ENCODE data around the gene RNU6-9. TPM values are rescaled to one million over a fixed set of nuclear protein-coding genes. Genes with fewer than 3 reads are reported as not detected.

The RNU6-9 gene
- total and polyA plus RNA-seq, 2 of the 13 experiments (the other 11 are each of a cell fraction or from before 2014, with no cell fraction given): under 0.01 TPM; not detected in 1

DNA sequence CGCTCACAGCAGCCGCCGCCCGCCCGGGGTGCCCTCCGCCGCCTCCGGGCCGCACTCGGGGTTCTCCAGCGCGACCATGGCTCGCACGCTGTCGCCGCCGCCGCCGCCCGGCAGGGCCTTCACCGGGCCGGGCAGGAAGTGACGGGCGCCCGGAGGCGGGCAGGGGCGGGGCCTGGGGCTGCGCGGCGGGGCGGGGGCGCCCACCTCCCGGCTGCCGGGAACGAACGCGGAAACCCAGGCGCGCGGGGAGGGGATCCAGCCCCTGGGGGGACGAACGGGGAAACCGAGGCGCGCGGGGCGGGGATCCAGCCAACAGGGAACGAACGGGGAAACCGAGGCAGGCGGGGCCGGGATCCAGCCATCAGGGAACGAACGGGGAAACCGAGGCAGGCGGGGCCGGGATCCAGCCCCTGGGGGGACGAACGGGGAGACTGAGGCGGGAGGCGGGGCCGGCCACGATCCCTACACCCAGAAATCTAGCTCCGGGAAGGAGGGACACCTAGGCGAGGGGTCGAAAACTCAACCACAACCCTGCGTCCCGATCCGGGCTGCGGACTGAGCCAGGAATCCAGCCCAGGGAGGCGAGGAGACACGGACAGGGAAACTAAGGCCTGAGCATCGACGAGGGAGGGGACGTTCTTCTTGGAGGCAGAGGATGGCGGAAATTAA, 19.9 kb downstream of the RNU6-9 start, which contains the start of gene R3HDM4 (continued):
- TF ChIP-seq TFAP4 (IDR thresholded peaks at IDR 0.05; ENCODE audit: borderline replicate concordance, low read depth) (no peak), MXD3 (CRISPR knock-in tag; IDR thresholded peaks at IDR 0.05) (peak; percentile 65), THAP9 (CRISPR knock-in tag; IDR thresholded peaks at IDR 0.05; ENCODE audit: borderline replicate concordance) (no peak), SP1 (IDR thresholded peaks at IDR 0.05) (no peak), SP1 (CRISPR knock-in tag; IDR thresholded peaks at IDR 0.05) (peak; percentile 45; the same call in 1 of the 2 replicates), MED8 (CRISPR knock-in tag; IDR thresholded peaks at IDR 0.05; ENCODE audit: insufficient replicate concordance) (no peak), KLF16 (CRISPR knock-in tag; IDR thresholded peaks at IDR 0.05) (peak in 1 of 2 experiments; percentile 56; a peak in 1 of 4 replicates), RBFOX2 (IDR thresholded peaks at IDR 0.05; ENCODE audit: low read depth, low read length) (peak; percentile 67), ZNF12 (CRISPR knock-in tag; IDR thresholded peaks at IDR 0.05) (no peak), SSRP1 (CRISPR knock-in tag; IDR thresholded peaks at IDR 0.05) (no peak), PAWR (CRISPR knock-in tag; IDR thresholded peaks at IDR 0.05; ENCODE audit: borderline replicate concordance) (no peak)
- TF ChIP-seq, protein P1, sequence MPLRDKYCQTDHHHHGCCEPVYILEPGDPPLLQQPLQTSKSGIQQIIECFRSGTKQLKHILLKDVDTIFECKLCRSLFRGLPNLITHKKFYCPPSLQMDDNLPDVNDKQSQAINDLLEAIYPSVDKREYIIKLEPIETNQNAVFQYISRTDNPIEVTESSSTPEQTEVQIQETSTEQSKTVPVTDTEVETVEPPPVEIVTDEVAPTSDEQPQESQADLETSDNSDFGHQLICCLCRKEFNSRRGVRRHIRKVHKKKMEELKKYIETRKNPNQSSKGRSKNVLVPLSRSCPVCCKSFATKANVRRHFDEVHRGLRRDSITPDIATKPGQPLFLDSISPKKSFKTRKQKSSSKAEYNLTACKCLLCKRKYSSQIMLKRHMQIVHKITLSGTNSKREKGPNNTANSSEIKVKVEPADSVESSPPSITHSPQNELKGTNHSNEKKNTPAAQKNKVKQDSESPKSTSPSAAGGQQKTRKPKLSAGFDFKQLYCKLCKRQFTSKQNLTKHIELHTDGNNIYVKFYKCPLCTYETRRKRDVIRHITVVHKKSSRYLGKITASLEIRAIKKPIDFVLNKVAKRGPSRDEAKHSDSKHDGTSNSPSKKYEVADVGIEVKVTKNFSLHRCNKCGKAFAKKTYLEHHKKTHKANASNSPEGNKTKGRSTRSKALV (CRISPR knock-in tag; IDR thresholded peaks at IDR 0.05): no peak
- TF ChIP-seq, protein P2, sequence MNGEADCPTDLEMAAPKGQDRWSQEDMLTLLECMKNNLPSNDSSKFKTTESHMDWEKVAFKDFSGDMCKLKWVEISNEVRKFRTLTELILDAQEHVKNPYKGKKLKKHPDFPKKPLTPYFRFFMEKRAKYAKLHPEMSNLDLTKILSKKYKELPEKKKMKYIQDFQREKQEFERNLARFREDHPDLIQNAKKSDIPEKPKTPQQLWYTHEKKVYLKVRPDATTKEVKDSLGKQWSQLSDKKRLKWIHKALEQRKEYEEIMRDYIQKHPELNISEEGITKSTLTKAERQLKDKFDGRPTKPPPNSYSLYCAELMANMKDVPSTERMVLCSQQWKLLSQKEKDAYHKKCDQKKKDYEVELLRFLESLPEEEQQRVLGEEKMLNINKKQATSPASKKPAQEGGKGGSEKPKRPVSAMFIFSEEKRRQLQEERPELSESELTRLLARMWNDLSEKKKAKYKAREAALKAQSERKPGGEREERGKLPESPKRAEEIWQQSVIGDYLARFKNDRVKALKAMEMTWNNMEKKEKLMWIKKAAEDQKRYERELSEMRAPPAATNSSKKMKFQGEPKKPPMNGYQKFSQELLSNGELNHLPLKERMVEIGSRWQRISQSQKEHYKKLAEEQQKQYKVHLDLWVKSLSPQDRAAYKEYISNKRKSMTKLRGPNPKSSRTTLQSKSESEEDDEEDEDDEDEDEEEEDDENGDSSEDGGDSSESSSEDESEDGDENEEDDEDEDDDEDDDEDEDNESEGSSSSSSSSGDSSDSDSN (CRISPR knock-in tag; IDR thresholded peaks at IDR 0.05): 0 out of 2 replicates have a peak, but pooled peaks have one; percentile 6

Measured in HepG2 (cell line).